Body of pancreas (tissue), 4 donors: Measurements from ENCODE around the gene DTX1.

Source experiments
- CTCF ChIP-seq, 7 experiments: fragments of 450-650 bp in 4 of 7; fragments of 200-600 bp in 3 of 7; sonication (generic) in 3 of 7; IDR thresholded peaks; one replicate each; pipeline ENCODE4 v1.5.1; 2016 to 2019; ENCODE audit warnings: antibody characterized with exemption in 7 of 7
- POLR2A ChIP-seq, 3 donors: fragments of 450-650 bp; IDR thresholded peaks; one replicate each; pipeline ENCODE4 v1.6.1; 2016; ENCODE audit warnings: antibody characterized with exemption in 3 of 3, mild to moderate bottlenecking in 2 of 3

DNA sequence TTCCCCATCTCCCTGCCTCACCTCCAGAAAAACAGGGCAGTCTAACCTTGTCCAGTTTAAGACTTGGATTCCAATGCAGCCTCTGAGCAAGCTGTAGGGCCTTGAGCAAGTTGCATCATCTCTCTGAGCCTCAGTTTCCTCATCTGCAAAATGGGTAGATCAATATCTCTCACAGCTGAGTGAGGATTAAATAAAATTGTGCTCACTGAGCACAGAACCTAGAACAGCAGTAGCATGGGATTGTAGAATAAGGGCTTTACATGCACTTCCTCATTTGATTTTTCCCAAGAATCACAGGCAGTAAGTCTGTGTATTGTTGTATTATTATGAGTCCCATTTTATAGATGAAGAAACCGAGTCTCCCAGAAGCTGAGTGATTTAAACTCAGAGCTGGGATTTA is 2.0 kb downstream of the DTX1 start:
- no peak for TF ChIP-seq POLR2A (IDR thresholded peaks at IDR 0.05)
- no peak for TF ChIP-seq CTCF (IDR thresholded peaks at IDR 0.05)
